B cell (primary cell): ENCODE results near the gene KLHL22. TPM values are rescaled to one million over a fixed set of nuclear protein-coding genes. Genes with fewer than 3 reads are reported as not detected.

Source experiments
- ATAC-seq: fragments of 200-7000 bp; cut with Tn5 transposase; one replicate; pipeline ENCODE4 v1.10.0; 2021; ENCODE audit warnings: low read depth, mild to moderate bottlenecking, moderate number of reproducible peaks, moderate library complexity
- CTCF ChIA-PET: fragments of 350-600 bp; sonication (Branson Sonifier 250); formaldehyde crosslinking; loops from one replicate; lab custom pipeline; 2021; ENCODE audit warnings: antibody characterized with exemption, inconsistent platforms; lab: Charles Lee
- POLR2A ChIA-PET: fragments of 350-600 bp; sonication (Branson Sonifier 250); formaldehyde crosslinking; loops from one replicate; lab custom pipeline; 2021; ENCODE audit warnings: antibody characterized with exemption; lab: Charles Lee
- DNase-seq: peaks from one replicate; pipeline ENCODE4 v3.0.0; 2013
- H2AFZ ChIP-seq: 2 replicates; pipeline ENCODE4 v1.6.1; 2012; ENCODE audit warnings: mild to moderate bottlenecking, low read depth, low read length; ENCODE audit not compliant: insufficient read depth, poor library complexity, severe bottlenecking
- H3K27ac ChIP-seq, 2 donors: 1 replicate in 1 of 2; 2 replicates in 1 of 2; pipeline ENCODE4 v1.5.1; 2012 to 2013; ENCODE audit warnings: low read length in 2 of 2, mild to moderate bottlenecking in 2 of 2, moderate library complexity in 1 of 2
- H3K27me3 ChIP-seq, 4 experiments: fragments of 200-600 bp in 1 of 4; sonication (generic) in 1 of 4; replicated peaks in 1 of 4; 1 replicate in 2 of 4; 2 replicates in 2 of 4; pipeline versions ENCODE4 v1.6.1 to v1.7.0; 2013 to 2016; ENCODE audit warnings: low read length in 3 of 4, mild to moderate bottlenecking in 2 of 4, mixed read lengths in 1 of 4, moderate library complexity in 1 of 4; ENCODE audit not compliant: insufficient read depth in 4 of 4, control insufficient read depth in 3 of 4; ENCODE audit errors: control extremely low read depth in 1 of 4
- H3K36me3 ChIP-seq, 2 experiments: replicated peaks in 1 of 2; 1 replicate in 1 of 2; 2 replicates in 1 of 2; pipeline versions ENCODE4 v1.6.1 to v1.7.1; 2013; ENCODE audit warnings: low read length in 1 of 2; ENCODE audit not compliant: insufficient read depth in 2 of 2, control insufficient read depth in 1 of 2; ENCODE audit errors: control extremely low read depth in 1 of 2, extremely low read depth in 1 of 2
- H3K4me1 ChIP-seq, 2 donors: fragments of 200-600 bp in 1 of 2; sonication (generic) in 1 of 2; 1 replicate in 1 of 2; 2 replicates in 1 of 2; pipeline versions ENCODE4 v1.5.1 to v1.6.1; 2013 to 2017; ENCODE audit warnings: low read length in 2 of 2; ENCODE audit not compliant: control insufficient read depth in 2 of 2, insufficient read depth in 2 of 2
- H3K4me2 ChIP-seq: replicated peaks from 2 replicates; pipeline ENCODE3; 2012; ENCODE audit warnings: mild to moderate bottlenecking, low read depth, low read length; ENCODE audit not compliant: poor library complexity, severe bottlenecking
- H3K4me3 ChIP-seq, 5 experiments: fragments of 200-600 bp in 1 of 5; sonication (generic) in 1 of 5; 1 replicate in 3 of 5; 2 replicates in 2 of 5; pipeline versions ENCODE4 v1.5.1 to v1.7.0; 2011 to 2016; ENCODE audit warnings: low read length in 4 of 5, mild to moderate bottlenecking in 4 of 5, low read depth in 2 of 5, control low read depth in 1 of 5, moderate library complexity in 1 of 5; ENCODE audit not compliant: insufficient read depth in 1 of 5; ENCODE audit errors: control extremely low read depth in 1 of 5, extremely low read depth in 1 of 5
- H3K79me2 ChIP-seq: fragments of 200-600 bp; sonication (generic); one replicate; pipeline ENCODE4 v1.6.0; 2016; ENCODE audit warnings: low read length; ENCODE audit not compliant: control insufficient read depth, insufficient read depth
- H3K9ac ChIP-seq: fragments of 200-600 bp; sonication (generic); 2 replicates; pipeline ENCODE4 v1.6.1; 2017; ENCODE audit warnings: mild to moderate bottlenecking, low read length, moderate library complexity
- H3K9me3 ChIP-seq, 3 donors: one replicate each; pipeline versions ENCODE4 v1.6.1 to v1.7.1; 2013; ENCODE audit warnings: low read length in 2 of 3; ENCODE audit not compliant: control insufficient read depth in 2 of 3, insufficient read depth in 1 of 3; ENCODE audit errors: control extremely low read depth in 1 of 3
- H4K20me1 ChIP-seq: 2 replicates; pipeline ENCODE4 v1.6.0; 2012; ENCODE audit warnings: mild to moderate bottlenecking, low read length; ENCODE audit not compliant: insufficient read depth, control insufficient read depth, poor library complexity, severe bottlenecking
- H3K27ac Mint-ChIP-seq: one replicate; pipeline ENCODE4 v1.8.0; 2021; ENCODE audit warnings: mixed read lengths
- H3K27me3 Mint-ChIP-seq: one replicate; pipeline ENCODE4 v1.8.0; 2021; ENCODE audit warnings: mixed read lengths
- H3K4me1 Mint-ChIP-seq: one replicate; pipeline ENCODE4 v1.8.0; 2021; ENCODE audit warnings: mixed read lengths
- H3K4me3 Mint-ChIP-seq: one replicate; pipeline ENCODE4 v1.8.0; 2021; ENCODE audit warnings: mixed read lengths
- H3K9me3 Mint-ChIP-seq: one replicate; pipeline ENCODE4 v1.8.0; 2022; ENCODE audit warnings: mixed read lengths; ENCODE audit not compliant: insufficient read depth
- CTCF ChIP-seq: fragments of 200-600 bp; IDR thresholded peaks from one replicate; pipeline ENCODE4 v1.8.0; 2022; ENCODE audit warnings: antibody characterized with exemption, mild to moderate bottlenecking
- EZH2 ChIP-seq: IDR thresholded peaks from 2 replicates; pipeline ENCODE4 v1.6.1; 2012; ENCODE audit warnings: borderline replicate concordance, low read depth, mild to moderate bottlenecking, moderate library complexity, low read length; ENCODE audit not compliant: insufficient read depth, poor library complexity, severe bottlenecking
- WGBS: methylation state at CpG from one replicate; pipeline ENCODE4 v1.1.5; 2013; ENCODE audit warnings: missing lambda C conversion rate; ENCODE audit not compliant: insufficient coverage; 5-methylcytosine and 5-hydroxymethylcytosine counted together
- intact Hi-C: fragments of 100-400 bp; cut with micrococcal nuclease; formaldehyde crosslinking; loops from one replicate; pipeline ENCODE4 v1.10.0; 2022
- polyA plus RNA-seq: library from polyadenylated mRNA; depleted of rRNA; stranded (reverse); fragments of >200 nt; gene quantifications from 2 replicates; pipeline ENCODE4 v1.2.3, GENCODE V29; 2012
- total RNA-seq, 2 donors: library from RNA; stranded (reverse); fragments of 120-200 nt in 1 of 2; gene quantifications; 1 replicate in 1 of 2; 2 replicates in 1 of 2; pipeline versions ENCODE4 v1.2.3 to v1.2.4, GENCODE V29; 2013 to 2022

KLHL22 gene
- total and polyA plus RNA-seq, 2 donors (not counting 1 experiment from before 2014, with no cell fraction given): 37.0 to 45.6 TPM

GRCh38 chr22:20464096-20464614 is 31.4 kb downstream of the KLHL22 start:
- Histone ChIP-seq H3K27ac (peak overlapping the region; percentile 87 to 89), H3K4me3 (peak overlapping the region in 4 of 5 experiments; percentile 4 to 20 (median 17)), H3K4me1 (peaks cover 35 to 38% of the 10 kb centered on the region in 2 donors), H3K36me3 (peaks cover 0 to 18% of the 10 kb centered on the region in 2 experiments), H3K27me3 (no peaks in the 10 kb centered on the region), H3K9me3 (peaks cover 0 to 19% (median 0%) of the 10 kb centered on the region in 3 donors), H3K79me2 (peaks cover 17% of the 10 kb centered on the region), H3K4me2 (peak overlapping the region; percentile 71), H2AFZ (peak overlapping the region; percentile 70), H4K20me1 (no peaks in the 10 kb centered on the region), H3K9ac (peak overlapping the region; percentile 45)
- Mint-ChIP-seq H3K9me3 (no peaks in the 10 kb centered on the region), H3K4me3 (peak overlapping the region; percentile 80), H3K27ac (peak overlapping the region; percentile 100), H3K4me1 (peaks cover 50% of the 10 kb centered on the region), H3K27me3 (no peaks in the 10 kb centered on the region)
- intact Hi-C loops: loop anchor here (1.0 kb wide), 1 partner anchor 31 kb away; the partner anchor contains the start of gene KLHL22
- DNase-seq (peak; percentile 71), ATAC-seq (peak; percentile 69)
- 11% methylated on average over 8 of the region's 11 CpGs for WGBS
- ChIA-PET CTCF (interaction anchor here (0.6 to 3.7 kb wide), 13 partner anchors 8 to 48 kb away, joined by 3 to 35 read pairs (median 6); partner anchors contain the start of gene MED15), POLR2A (interaction anchor here (1.0 to 2.4 kb wide), 6 partner anchors 23 to 70 kb away, joined by 3 to 13 read pairs (median 9); partner anchors contain the start of genes KLHL22, MED15 and ZNF74)
- TF ChIP-seq EZH2 (no peak), CTCF (no peak)
